ENCODE measurements around the gene SLCO1C1. TPM values are rescaled to one million over a fixed set of nuclear protein-coding genes. Genes with fewer than 3 reads are reported as not detected.
A peak's percentile ranks its signal among the peaks of the same experiment; 100 is the strongest.

Gene SLCO1C1
- total and polyA plus RNA-seq, 8 donors, result 0.20 to 3.7 (median 3.1) TPM; not detected in 5

DNA sequence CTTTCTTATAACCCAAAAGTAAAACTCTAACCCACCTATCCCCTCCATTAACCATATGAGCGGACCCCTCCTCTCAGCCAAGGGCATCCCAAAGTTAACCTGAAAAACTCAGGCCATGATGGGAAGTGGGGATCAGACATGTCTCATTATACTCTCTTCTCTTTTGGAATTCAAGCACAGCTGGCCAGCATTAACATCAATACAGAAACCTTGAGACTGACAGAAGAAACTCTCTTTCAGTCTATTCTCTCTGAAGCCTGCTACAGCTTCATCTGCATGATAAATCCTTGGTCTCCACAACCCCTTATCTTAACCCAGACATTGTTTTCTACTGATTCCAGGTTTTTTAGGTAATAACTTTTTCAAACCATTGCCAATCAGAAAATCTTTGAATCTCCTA, 97.8 kb downstream of the SLCO1C1 start:
- WGBS, 5 donors, result 79 to 95% (median 91%) methylated on average over 1 of the region's 1 CpG
- Histone ChIP-seq H3K4me3 (no peak overlapping the region), H3K27ac (no peak overlapping the region), H3K4me1 (no peaks in the 10 kb centered on the region), H3K36me3 (no peaks in the 10 kb centered on the region), H3K27me3 (no peaks in the 10 kb centered on the region), H3K9me3 (no peaks in the 10 kb centered on the region)
- TF ChIP-seq, protein P1, sequence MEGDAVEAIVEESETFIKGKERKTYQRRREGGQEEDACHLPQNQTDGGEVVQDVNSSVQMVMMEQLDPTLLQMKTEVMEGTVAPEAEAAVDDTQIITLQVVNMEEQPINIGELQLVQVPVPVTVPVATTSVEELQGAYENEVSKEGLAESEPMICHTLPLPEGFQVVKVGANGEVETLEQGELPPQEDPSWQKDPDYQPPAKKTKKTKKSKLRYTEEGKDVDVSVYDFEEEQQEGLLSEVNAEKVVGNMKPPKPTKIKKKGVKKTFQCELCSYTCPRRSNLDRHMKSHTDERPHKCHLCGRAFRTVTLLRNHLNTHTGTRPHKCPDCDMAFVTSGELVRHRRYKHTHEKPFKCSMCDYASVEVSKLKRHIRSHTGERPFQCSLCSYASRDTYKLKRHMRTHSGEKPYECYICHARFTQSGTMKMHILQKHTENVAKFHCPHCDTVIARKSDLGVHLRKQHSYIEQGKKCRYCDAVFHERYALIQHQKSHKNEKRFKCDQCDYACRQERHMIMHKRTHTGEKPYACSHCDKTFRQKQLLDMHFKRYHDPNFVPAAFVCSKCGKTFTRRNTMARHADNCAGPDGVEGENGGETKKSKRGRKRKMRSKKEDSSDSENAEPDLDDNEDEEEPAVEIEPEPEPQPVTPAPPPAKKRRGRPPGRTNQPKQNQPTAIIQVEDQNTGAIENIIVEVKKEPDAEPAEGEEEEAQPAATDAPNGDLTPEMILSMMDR (IDR thresholded peaks at IDR 0.05), result no peak
- no peak for TF ChIP-seq POLR2AphosphoS5 (IDR thresholded peaks at IDR 0.05)
- no peak for TF ChIP-seq EP300 (IDR thresholded peaks at IDR 0.05)
- TF ChIP-seq POLR2A (IDR thresholded peaks at IDR 0.05), result no peak
- intact Hi-C loops (cut with DNase I; ENCODE audit: low total_unique reads), result no loop called here
- no peak for DNase-seq

DNA sequence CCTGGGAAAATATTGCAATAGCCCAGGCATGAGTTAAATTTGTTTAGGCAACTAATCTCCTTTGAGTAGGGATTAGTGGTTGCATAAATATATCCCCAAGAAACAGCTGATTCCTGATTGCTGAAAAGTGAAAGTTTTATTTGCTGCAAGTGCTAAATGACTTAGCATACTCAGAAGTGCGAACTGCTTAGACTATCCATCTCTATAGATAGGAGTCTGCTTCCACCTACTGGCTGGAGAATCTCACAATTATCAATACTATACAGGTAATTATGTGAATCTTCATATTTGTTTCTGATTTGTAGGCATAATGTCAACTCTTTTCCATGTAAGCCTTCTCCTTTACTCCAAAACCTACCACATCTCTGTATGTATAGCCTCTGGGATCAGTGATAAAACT, 103.4 kb downstream of the SLCO1C1 start:
- no peaks in the 10 kb centered on the region for H3K27me3 ChIP-seq
- H3K4me1 ChIP-seq, result no peaks in the 10 kb centered on the region
- H3K9me3 ChIP-seq, result no peaks in the 10 kb centered on the region
- TF ChIP-seq EP300 (IDR thresholded peaks at IDR 0.05), result no peak
- TF ChIP-seq POLR2AphosphoS5 (IDR thresholded peaks at IDR 0.05), result no peak
- TF ChIP-seq, protein P1 (IDR thresholded peaks at IDR 0.05), result peak in 5 of 7 experiments; percentile 7 to 66 (median 20)
- 17 to 36% (median 24%) methylated on average over 1 of the region's 1 CpG for WGBS, 5 donors
- DNase-seq, result peak in 1 of 2 donors; percentile 55
- H3K36me3 ChIP-seq, result no peaks in the 10 kb centered on the region
- intact Hi-C loops (cut with DNase I; ENCODE audit: low total_unique reads), result no loop called here
- H3K4me3 ChIP-seq, result no peak overlapping the region
- H3K27ac ChIP-seq, result no peak overlapping the region

DNA sequence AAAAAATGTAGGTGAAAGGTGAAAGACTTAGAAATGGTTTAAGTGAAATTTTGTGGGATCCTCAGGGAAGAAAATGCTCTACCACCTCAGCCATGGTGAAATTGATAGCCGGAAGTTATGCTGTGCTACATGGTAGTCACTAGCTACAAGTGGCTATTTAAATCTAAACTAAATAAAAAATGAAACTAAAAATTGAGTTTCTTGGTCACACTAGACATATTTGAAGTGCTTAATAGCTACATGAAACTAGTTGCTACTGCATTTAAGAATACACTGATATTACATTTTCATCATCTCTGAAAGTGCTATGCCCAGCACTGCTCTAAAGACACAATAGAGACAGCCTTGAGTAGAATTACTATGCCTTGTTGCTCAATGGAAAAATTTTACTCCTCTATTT, 105.0 kb downstream of the SLCO1C1 start:
- Histone ChIP-seq H3K27me3 (no peaks in the 10 kb centered on the region), H3K4me3 (no peak overlapping the region), H3K4me1 (no peaks in the 10 kb centered on the region), H3K27ac (no peak overlapping the region), H3K9me3 (no peaks in the 10 kb centered on the region), H3K36me3 (no peaks in the 10 kb centered on the region)
- intact Hi-C loops (cut with DNase I; ENCODE audit: low total_unique reads), result no loop called here
- no peak for TF ChIP-seq POLR2AphosphoS5 (IDR thresholded peaks at IDR 0.05)
- TF ChIP-seq, protein P1 (IDR thresholded peaks at IDR 0.05), result no peak
- WGBS, 5 donors, result 85 to 100% (median 90%) methylated on average over 1 of the region's 1 CpG
- no peak for DNase-seq

DNA sequence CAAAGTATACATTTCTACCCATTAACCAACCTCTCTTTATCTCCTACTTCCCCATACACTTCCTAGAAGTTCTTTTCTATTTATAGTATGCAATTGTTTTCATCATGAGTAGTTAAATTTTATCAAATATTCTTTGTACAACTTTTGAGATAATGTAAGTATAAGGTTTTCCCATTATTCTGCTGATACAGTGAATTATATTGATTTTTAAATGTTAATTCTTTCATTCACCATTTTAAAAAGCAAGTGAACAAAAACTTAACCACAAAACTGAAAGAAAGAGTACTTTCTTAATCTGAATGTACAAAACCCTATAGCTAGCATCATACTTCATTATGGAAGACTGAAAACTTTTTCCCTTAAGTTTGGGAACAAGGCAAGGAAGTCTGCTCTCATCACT, 105.9 kb downstream of the SLCO1C1 start:
- H3K4me1 ChIP-seq, result no peaks in the 10 kb centered on the region
- TF ChIP-seq POLR2A (IDR thresholded peaks at IDR 0.05) (no peak), EP300 (IDR thresholded peaks at IDR 0.05) (no peak), POLR2AphosphoS5 (IDR thresholded peaks at IDR 0.05) (no peak)
- TF ChIP-seq, protein P1 (IDR thresholded peaks at IDR 0.05), result no peak
- no peak overlapping the region for H3K27ac ChIP-seq
- no peaks in the 10 kb centered on the region for H3K9me3 ChIP-seq
- no peaks in the 10 kb centered on the region for H3K27me3 ChIP-seq
- DNase-seq, result no peak
- H3K36me3 ChIP-seq, result no peaks in the 10 kb centered on the region
- no peak overlapping the region for H3K4me3 ChIP-seq
- intact Hi-C loops (cut with DNase I; ENCODE audit: low total_unique reads), result no loop called here

Other genes with a start within 250 kb of the SLCO1C1 start
- gene SLCO1B3, start 115.4 kb downstream of the SLCO1C1 start, total RNA-seq, result not detected
- under 1 TPM in 2 of 3 donors, not detected in 1; 0.30 to 0.76 TPM for gene SLCO1B3, start 115.4 kb downstream of the SLCO1C1 start, polyA plus RNA-seq